Fibroblast of skin of scalp (primary cell): Measurements from ENCODE around the gene PSMA6.
"Not testable (repeated sequence)": the region's sequence is repeated elsewhere in the genome, so short reads cannot be mapped to it uniquely, and the experiment has no call there.

ENCODE experiments used
- DNase-seq: peaks from one replicate; pipeline ENCODE4 v3.0.0-alpha.2; 2013

Gene PSMA6

GRCh38 chr14:35285168-35286002 is 6.8 kb upstream of the PSMA6 start:
- no peak for DNase-seq

- no peak for DNase-seq
Measured at GRCh38 chr14:35286003-35286600, 6.1 kb upstream of the PSMA6 start.

GRCh38 chr14:35286707-35287106 is 5.5 kb upstream of the PSMA6 start:
- no peak for DNase-seq

DNA sequence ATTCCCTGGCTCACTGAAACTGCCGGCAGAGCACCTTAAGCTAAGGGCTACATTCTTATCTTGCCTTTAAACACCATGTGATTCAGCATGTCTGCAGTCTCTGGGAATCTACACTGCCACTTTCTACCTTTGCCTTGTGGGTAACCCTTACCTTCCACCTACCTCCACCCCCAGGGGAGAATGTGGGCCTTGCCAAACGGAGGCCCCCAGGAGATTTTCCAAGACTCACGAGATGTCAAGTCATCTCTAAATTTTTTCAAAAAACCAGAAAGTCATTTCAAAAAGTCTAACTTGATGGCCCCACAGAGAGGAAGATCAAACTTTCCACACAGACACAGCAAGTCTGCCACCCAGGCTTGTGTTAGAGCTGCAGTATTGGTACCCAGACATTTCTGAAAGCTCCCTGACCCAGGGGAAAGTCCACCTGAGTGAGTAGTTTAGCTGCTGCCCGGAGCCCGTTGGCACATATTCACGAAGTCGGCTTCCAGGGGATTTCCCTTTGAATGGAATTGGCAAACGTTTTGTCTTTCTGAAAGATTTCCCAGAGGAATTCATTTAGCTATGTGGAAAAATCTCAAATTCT is 4.7 kb upstream of the PSMA6 start:
- DNase-seq: no peak

GRCh38 chr14:35289623-35290022 is 2.6 kb upstream of the PSMA6 start:
- DNase-seq: no peak

DNA sequence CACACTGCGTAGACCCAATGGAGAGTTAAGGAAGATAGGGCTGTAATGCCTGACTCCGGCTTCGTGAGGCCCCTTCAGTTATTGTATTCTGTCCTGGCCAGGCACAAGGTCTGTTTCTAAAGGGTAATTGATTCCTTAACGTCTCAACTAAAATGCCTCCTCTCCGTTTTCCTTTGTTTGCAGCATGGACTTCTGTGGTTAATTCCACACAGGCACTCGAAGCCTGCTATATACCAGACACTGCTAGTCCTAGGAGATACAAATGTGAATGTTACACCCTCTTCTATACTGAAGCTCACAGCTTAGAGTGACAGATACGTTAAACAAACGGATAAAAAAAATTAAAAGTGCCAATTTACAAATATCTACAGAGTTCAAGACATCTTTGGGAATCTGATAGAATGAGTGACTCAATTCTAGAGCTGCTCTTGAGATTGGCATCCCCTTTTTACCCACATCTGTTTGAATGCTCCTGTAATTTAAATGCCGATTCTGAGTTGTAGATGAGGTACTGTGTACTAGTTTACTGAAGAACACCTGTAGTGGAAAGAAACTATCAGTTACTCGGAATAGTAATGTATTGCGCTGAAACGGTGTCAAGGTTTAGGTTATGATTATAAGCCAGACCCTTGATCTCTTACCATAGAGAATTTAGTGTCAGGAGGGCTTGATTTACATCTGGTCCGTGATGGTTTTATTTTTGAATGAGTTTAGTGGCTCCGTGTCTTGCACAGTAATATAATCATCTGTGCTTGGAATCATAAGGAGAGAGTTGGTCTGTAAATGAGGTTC is 784 bp downstream of the PSMA6 start:
- no peak for DNase-seq

DNA sequence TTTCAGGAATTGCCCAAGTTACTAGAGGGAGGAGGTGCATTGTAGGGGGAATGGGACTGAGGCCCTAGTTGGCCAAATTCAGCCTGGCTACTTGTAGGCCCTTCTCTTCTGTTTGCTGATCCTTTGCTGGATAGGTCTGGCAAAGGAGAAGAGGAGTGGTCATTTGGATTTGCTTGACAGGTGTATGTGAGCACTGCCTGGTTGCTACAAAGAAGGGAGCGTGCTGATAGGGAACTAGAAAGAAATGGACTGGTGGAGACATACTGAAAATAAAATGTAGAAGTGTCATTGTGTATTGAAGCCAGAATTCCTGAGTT is 3.6 kb downstream of the PSMA6 start:
- no peak for DNase-seq

- DNase-seq: no peak
Measured at GRCh38 chr14:35296545-35296944, 4.4 kb downstream of the PSMA6 start.

DNA sequence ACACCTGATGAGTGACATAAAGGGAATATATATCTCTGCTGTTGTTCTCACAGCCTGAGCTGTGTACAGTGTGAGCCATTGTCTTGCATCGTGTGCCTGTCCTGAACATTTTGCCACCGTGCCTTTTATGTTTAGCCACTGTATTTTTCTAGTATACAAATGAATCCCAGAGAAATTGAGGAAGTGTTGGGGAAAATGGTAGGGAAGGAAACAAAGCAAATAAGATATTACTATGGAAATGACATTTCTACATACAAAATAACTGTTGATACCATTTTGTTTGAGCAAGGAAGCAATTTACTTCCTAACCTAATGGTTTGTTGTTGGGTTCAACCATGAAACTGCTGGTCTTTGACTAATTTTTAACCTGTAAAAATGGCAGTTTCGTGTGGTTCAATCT is 5.5 kb downstream of the PSMA6 start:
- DNase-seq: no peak

DNA sequence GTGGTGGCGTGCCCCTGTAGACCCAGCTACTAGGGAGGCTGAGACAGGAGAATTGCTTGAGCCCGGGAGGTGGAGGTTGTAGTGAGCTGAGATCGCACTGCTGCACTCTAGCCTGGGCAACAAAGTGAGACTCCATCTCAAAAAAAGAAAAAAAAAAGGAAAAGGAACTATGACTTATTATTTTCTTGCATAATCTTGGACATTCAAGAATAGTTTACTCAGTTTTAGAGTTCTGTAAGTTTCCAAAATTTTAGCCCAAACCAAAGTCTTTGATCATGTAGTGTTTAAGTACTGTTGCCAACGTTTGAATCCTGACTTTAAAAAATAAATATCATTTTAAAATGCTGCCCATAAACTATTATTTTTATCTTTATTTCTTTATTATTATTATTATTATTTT is 6.2 kb downstream of the PSMA6 start:
- no peak for DNase-seq

- DNase-seq: no peak
Measured at GRCh38 chr14:35299708-35300107, 7.5 kb downstream of the PSMA6 start.

GRCh38 chr14:35300228-35300627 is 8.0 kb downstream of the PSMA6 start:
- DNase-seq: no peak

DNA sequence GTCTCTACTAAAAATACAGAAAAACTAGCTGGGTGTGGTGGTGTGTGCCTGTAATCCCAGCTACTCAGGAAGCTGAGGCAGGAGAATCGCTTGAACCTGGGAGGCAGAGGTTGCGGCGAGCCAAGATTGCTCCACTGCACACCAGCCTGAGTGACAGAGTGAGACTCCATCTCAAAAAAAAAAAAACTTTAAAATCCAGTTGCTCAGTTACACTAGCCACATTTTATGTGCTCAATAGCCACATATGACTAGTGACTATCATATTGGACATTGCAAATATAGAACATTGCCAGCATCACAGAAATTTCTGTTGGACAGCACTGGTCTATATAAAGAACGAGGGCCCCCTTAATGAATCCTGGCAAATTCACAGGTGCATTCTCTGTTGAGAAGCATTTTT is 9.2 kb downstream of the PSMA6 start:
- not testable (repeated sequence) for DNase-seq

DNA sequence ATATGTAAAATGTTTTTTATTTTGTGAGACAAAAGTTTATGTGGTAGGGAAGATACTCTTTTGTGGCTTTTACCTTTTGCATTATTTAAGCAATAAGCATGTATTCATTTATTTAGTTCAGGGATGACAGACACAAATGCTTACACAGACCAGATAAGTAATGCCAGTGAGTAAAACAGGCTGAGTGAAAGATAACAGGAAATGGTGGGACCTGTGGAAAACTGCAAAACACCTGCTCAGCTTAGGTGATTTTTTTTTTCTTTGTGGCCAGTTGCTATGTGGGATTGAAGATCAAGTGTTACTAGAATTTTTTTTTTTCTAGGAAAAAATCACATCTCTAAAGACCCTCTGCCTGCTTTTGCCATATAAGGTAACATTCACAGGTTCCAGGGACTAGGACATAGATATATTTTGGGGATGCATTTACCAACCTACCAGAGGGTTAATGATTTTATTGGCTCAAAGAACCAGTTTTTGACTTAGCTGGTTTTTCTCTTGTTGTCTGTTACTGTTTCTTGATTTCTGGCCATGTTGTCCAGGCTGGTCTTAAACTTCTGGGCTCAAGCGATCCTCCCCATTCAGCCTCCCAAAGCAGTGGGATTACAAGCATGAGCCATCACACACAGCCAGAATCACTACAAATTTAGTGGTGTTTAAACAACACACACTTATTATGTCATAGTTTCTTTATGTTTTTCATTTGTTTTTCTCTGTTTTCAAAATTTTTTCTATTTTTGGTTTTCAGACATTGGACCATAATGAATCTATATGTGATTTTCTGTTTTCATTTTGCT is 9.8 kb downstream of the PSMA6 start:
- no peak for DNase-seq

DNA sequence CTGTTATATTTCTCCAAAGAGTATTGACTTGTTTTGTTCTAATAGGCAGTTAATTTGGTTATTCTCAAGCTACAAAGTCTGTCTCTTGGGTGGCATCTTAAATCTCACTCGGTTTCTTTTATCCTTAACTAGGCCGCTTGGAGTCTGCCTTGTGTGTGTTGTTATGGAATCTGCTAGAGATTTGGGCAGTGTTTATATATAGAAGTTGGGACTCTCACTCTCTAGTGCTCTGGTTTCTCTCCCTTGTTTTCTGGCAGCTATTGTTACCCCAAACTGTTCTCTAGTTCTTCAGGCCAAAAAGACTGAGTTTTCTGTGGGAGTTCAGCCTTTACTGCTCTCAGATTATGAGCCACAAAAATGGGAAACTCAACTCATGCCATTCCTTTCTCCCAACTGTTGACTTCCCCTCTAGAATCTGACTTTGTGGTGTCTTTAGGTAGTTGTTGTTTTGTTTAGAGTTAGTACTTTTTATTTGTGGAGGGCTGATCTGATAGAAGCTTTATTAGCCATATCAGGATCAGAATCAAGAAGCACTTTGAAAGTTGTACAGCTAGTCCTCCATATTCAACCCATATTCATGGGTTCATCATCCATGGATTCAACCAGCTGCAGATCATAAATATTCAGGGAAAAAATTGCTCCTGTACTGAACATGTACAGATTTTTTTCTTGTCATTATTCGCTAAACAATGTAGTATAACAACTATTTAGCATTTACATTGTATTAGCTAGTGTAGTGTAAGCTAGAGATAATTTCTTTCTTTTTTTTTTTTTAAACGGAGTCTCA is 11.2 kb downstream of the PSMA6 start:
- no peak for DNase-seq

DNA sequence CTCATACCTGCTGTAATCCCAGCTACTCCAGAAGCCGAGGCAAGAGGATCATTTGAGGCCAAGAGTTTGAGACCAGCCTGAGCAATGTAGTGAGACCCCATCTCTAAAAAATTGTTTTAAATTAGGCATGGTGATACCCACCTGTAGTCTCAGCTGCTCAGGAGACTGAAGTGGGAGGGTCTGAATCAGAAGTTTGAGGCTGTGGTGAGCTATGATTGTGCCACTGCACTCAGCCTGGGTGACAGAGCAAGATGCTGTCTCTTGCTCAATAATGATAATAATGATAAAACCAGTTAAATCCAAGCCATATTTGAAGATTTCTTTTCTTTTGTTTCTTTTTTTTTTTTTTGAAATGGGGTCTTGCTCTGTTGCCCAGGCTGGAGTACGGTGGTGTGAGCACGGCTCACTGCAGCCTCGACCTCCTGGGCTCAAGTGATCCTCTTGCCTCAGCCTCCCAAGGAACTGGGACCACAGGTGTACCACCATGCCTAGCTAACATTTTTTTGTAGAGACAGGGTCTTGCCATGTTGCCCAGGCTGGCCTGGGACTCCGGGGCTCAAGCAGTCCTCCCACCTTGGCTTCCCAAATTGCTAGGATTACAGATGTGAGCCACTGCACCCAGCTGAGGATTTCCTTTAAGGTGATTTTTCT is 12.8 kb downstream of the PSMA6 start:
- DNase-seq: no peak

GRCh38 chr14:35305633-35306032 is 13.5 kb downstream of the PSMA6 start:
- no peak for DNase-seq

- DNase-seq: no peak
Measured at GRCh38 chr14:35306114-35306513, 13.9 kb downstream of the PSMA6 start.

- no peak for DNase-seq
Measured at GRCh38 chr14:35317820-35318219, 25.6 kb downstream of the PSMA6 start.

DNA sequence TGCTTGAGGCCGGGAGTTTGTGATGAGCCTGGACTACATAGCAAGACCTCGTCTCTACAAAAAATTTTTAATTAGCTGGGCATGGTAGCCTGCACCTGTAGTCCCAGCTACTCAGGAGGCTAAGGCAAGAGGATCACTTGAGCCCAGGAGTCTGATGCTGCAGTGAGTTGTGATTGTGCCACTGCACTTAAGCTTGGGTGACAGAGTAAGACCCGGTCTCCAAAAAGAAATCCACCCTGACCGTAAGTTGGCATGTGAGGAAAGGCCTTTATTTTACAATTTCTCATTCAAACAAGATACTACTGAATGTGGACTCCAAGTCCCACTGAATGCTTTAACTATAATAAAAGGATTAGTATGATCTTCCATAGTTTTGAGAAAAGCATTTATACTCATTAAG is 27.3 kb downstream of the PSMA6 start:
- no peak for DNase-seq

DNA sequence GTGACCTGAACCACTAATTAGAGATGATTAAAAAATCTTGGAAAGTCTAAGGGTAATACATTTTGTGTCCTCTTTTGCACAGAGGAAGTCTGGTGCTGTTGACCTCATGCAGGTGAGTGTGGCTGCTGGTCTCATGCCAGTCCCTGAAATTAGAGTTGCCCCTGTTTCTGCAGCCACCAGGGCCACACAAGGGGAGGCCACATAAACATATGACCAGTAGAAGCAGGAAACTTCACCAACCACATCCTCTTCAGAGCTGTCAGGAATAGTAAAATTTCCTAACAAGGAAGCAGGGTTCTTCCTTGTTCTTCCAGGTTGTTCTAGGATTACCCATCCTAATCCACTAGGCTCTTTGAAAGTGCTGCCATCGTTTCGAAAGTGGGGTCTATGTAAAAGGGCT is 28.3 kb downstream of the PSMA6 start:
- DNase-seq: no peak
